GM18505 (cell line): ENCODE data around the gene PRTN3.

Experiments used
- ATAC-seq: cut with Tn5 transposase; IDR thresholded peaks from one replicate; pipeline ENCODE4 v1.9.1; 2021; ENCODE audit not compliant: unreplicated experiment
- POLR2A ChIP-seq: IDR thresholded peaks from 4 replicates; pipeline ENCODE4 v1.6.1; 2011; ENCODE audit warnings: borderline replicate concordance; ENCODE audit not compliant: insufficient read depth, insufficient read length; ENCODE audit errors: extremely low read depth

The PRTN3 gene

GRCh38 chr19:799076-799881 is 41.5 kb upstream of the PRTN3 start:
- ATAC-seq = no peak
- no peak for TF ChIP-seq POLR2A

- TF ChIP-seq POLR2A = peak; percentile 35
These were observed 40.3 kb upstream of the PRTN3 start for GRCh38 chr19:800360-801029.

GRCh38 chr19:801030-801860 is 39.6 kb upstream of the PRTN3 start:
- ATAC-seq = no peak
- TF ChIP-seq POLR2A = no peak

More at GRCh38 chr19:800360-801029, 40.3 kb upstream of the PRTN3 start:
- ATAC-seq = no peak

GRCh38 chr19:801861-802497 is 38.8 kb upstream of the PRTN3 start:
- TF ChIP-seq POLR2A = no peak
- no peak for ATAC-seq

GRCh38 chr19:802498-803098 is 38.2 kb upstream of the PRTN3 start:
- no peak for TF ChIP-seq POLR2A
- no peak for ATAC-seq

GRCh38 chr19:803099-803561 is 37.7 kb upstream of the PRTN3 start:
- TF ChIP-seq POLR2A = no peak
- no peak for ATAC-seq

GRCh38 chr19:803686-804418 is 36.9 kb upstream of the PRTN3 start:
- TF ChIP-seq POLR2A = no peak
- no peak for ATAC-seq

GRCh38 chr19:804419-805165 is 36.2 kb upstream of the PRTN3 start:
- no peak for TF ChIP-seq POLR2A
- ATAC-seq = no peak

GRCh38 chr19:805166-805551 is 35.6 kb upstream of the PRTN3 start:
- TF ChIP-seq POLR2A = no peak
- no peak for ATAC-seq

- ATAC-seq = no peak
- TF ChIP-seq POLR2A = no peak
These were observed 34.9 kb upstream of the PRTN3 start for GRCh38 chr19:805600-806550.
